H1 (cell line): Measurements from ENCODE around the gene LMAN1L. TPM values are rescaled to one million over a fixed set of nuclear protein-coding genes. Genes with fewer than 3 reads are reported as not detected.

ENCODE experiments used
- CTCF ChIP-seq, 3 experiments: IDR thresholded peaks; 1 replicate in 2 of 3; 2 replicates in 1 of 3; pipeline versions ENCODE4 v1.5.1 to v1.6.1; 2011; ENCODE audit warnings: low read length in 3 of 3, mild to moderate bottlenecking in 3 of 3, inconsistent platforms in 2 of 3, low read depth in 1 of 3, moderate library complexity in 1 of 3; ENCODE audit not compliant: insufficient read depth in 1 of 3; ENCODE audit errors: control extremely low read depth in 1 of 3
- SAP30 ChIP-seq: fragments of 300-600 bp; sonication (generic); IDR thresholded peaks from 2 replicates; pipeline ENCODE4 v1.7.1; 2012; ENCODE audit warnings: low read length, moderate library complexity, mild to moderate bottlenecking, inconsistent platforms; ENCODE audit not compliant: insufficient read depth, insufficient replicate concordance
- polyA plus RNA-seq, 7 experiments: library from polyadenylated mRNA; depleted of rRNA in 3 of 7; stranded (reverse) in 5 of 7; unstranded in 2 of 7; fragments of >200 nt in 5 of 7; fragments of 200-250 nt in 2 of 7; gene quantifications; 1 replicate in 5 of 7; 2 replicates in 1 of 7; 4 replicates in 1 of 7; pipeline versions ENCODE4 v1.2.1 to v1.2.3, GENCODE V29; 2011 to 2013; ENCODE audit warnings: missing spikeins in 2 of 7, mixed read lengths in 2 of 7
- total RNA-seq: library from RNA; stranded (reverse); fragmentation: NEBNext Ultra II Directional; extraction: Animal tissue kit (Norgen Biotek cat#: 25700); gene quantifications from 2 replicates; pipeline ENCODE4 v1.2.1, GENCODE V29; 2021

Gene LMAN1L
- total and polyA plus RNA-seq, 2 of the 8 experiments (the other 6 are each of a cell fraction or from before 2014, with no cell fraction given) = not detected

DNA sequence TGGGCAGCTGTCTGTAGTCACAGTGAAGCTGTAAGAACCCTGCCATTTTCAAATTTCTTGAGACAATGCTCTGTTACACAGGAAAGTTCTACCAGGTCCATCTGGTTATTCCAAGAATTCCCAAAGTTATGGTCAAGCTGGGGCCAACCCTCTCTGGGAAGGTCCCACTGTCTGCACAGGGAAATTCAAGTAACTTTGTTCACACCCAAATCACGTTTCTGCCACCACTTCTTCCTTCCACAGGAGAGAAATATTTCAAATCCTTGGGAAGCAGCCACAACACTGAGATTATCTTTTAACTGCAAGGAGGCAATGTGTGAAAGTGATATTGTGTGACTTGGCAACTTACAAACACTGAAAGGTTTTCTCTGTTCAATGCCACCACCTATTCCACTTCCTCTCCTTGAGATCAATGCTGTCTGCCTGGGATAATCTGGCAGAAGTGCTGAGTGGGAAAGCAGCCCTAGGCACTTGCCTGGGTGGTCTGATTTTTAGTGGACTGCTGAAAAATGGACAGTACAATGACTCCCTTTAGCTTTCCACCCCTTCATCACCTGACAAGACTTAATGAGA is 54.9 kb downstream of the LMAN1L start (continued):
- no peak for TF ChIP-seq CTCF (IDR thresholded peaks at IDR 0.05; ENCODE audit: control extremely low read depth in 1 of 3, insufficient read depth in 1 of 3, low read depth in 1 of 3, low read length in 3 of 3)
- no peak for TF ChIP-seq SAP30
